ENCODE results near the gene CELF2.

DNA sequence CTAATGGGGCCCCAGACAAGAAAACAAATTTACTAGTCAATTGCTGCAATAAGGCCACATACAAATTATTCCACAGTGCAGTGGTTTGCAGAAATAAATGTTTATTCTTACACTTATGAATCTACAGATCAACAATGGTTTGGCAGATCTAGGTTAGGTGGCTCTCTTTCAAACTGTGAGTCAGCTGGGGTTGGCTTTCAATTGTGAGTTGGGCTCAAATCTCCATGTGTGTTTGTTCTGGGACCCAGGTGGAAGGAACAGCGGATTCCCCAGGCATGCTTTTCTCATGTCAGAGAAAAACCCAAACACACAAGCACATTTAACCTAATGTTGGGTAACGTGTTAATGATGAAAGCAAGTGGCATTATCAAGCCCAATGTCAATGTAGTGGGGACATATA lies 25.6 kb upstream of the CELF2 start:
- no peak for TF ChIP-seq POLR2AphosphoS5 (IDR thresholded peaks at IDR 0.05; ENCODE audit: low read depth, low read length)
- TF ChIP-seq, protein P1, sequence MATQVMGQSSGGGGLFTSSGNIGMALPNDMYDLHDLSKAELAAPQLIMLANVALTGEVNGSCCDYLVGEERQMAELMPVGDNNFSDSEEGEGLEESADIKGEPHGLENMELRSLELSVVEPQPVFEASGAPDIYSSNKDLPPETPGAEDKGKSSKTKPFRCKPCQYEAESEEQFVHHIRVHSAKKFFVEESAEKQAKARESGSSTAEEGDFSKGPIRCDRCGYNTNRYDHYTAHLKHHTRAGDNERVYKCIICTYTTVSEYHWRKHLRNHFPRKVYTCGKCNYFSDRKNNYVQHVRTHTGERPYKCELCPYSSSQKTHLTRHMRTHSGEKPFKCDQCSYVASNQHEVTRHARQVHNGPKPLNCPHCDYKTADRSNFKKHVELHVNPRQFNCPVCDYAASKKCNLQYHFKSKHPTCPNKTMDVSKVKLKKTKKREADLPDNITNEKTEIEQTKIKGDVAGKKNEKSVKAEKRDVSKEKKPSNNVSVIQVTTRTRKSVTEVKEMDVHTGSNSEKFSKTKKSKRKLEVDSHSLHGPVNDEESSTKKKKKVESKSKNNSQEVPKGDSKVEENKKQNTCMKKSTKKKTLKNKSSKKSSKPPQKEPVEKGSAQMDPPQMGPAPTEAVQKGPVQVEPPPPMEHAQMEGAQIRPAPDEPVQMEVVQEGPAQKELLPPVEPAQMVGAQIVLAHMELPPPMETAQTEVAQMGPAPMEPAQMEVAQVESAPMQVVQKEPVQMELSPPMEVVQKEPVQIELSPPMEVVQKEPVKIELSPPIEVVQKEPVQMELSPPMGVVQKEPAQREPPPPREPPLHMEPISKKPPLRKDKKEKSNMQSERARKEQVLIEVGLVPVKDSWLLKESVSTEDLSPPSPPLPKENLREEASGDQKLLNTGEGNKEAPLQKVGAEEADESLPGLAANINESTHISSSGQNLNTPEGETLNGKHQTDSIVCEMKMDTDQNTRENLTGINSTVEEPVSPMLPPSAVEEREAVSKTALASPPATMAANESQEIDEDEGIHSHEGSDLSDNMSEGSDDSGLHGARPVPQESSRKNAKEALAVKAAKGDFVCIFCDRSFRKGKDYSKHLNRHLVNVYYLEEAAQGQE (IDR thresholded peaks at IDR 0.05; ENCODE audit: insufficient read depth in 1 of 2, low read depth in 2 of 2, low read length in 2 of 2): no peak
- no peak for TF ChIP-seq SIN3A (IDR thresholded peaks at IDR 0.05; ENCODE audit: borderline replicate concordance, insufficient read depth, low read length)

Measured in PFSK-1 (cell line).